ENCODE data around the gene NSUN3. TPM values are rescaled to one million over a fixed set of nuclear protein-coding genes. Genes with fewer than 3 reads are reported as not detected.

NSUN3 gene
- total RNA-seq, 1 experiment from 2014 or later = 10.1 TPM

GRCh38 chr3:94065122-94065521 is 2.3 kb downstream of the NSUN3 start:
- Mint-ChIP-seq H3K4me1 (ENCODE audit: low read depth, unreplicated experiment) (peaks cover 17% of the 10 kb centered on the region), H3K27ac (ENCODE audit: unreplicated experiment) (no peak overlapping the region), H3K27me3 (ENCODE audit: unreplicated experiment) (no peaks in the 10 kb centered on the region), H3K36me3 (ENCODE audit: insufficient read depth, unreplicated experiment) (peaks cover 24% of the 10 kb centered on the region), H3K4me3 (ENCODE audit: low read depth, unreplicated experiment) (no peak overlapping the region), H3K9me3 (ENCODE audit: low read depth, unreplicated experiment) (peaks cover 4% of the 10 kb centered on the region)
- BruUV-seq (replicated peaks) = no TSS peak
- intact Hi-C loops (cut with micrococcal nuclease; ENCODE audit: unreplicated experiment) = loop anchor here (2.0 kb wide), 1 partner anchor 222 kb away; no protein-coding TSS in a partner anchor
- no peak for DNase-seq
- CTCF ChIA-PET = no interaction called here
- TF ChIP-seq CTCF (IDR thresholded peaks at IDR 0.05; ENCODE audit: unreplicated experiment) = no peak

DNA sequence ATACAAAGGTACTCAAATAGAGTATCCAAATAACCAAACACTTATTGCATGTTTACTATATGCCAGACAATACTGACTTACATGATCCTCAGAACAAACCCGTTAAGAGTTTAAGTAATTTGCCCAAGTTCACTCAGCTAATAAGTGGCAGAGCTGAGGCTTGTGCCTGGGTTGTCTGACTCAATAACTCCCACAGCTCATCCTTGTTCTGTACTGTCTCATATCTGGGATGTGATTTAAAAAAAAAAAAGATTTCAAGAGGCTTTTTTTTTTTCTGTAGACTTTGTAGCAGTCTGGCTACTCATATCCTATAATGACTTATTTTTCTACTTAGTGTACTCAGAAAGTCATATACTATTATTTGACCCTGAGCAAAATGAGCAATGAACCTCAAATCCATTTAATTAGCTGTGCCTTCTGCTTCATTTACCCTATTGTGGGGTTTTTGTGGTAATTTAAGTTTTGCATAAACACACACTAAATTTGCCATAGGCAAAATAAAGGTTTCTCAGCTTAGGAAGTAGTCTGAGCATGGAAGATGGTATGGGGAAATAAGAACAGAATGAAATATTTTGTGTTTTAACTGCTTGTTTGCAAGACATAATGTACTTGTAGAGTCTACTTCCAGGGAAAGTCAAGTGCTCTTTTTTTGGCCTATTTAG is 3.1 kb downstream of the NSUN3 start:
- H3K9me3 Mint-ChIP-seq (ENCODE audit: low read depth, unreplicated experiment) = peaks cover 4% of the 10 kb centered on the region
- intact Hi-C loops (cut with micrococcal nuclease; ENCODE audit: unreplicated experiment) = loop anchor here (2.0 kb wide), 1 partner anchor 223 kb away; no protein-coding TSS in a partner anchor
- peaks cover 24% of the 10 kb centered on the region for H3K36me3 Mint-ChIP-seq (ENCODE audit: insufficient read depth, unreplicated experiment)
- TF ChIP-seq CTCF (IDR thresholded peaks at IDR 0.05; ENCODE audit: unreplicated experiment) = no peak
- BruUV-seq (replicated peaks) = no TSS peak
- no peaks in the 10 kb centered on the region for H3K27me3 Mint-ChIP-seq (ENCODE audit: unreplicated experiment)
- no peak overlapping the region for H3K4me3 Mint-ChIP-seq (ENCODE audit: low read depth, unreplicated experiment)
- CTCF ChIA-PET = no interaction called here
- H3K27ac Mint-ChIP-seq (ENCODE audit: unreplicated experiment) = no peak overlapping the region
- H3K4me1 Mint-ChIP-seq (ENCODE audit: low read depth, unreplicated experiment) = peaks cover 17% of the 10 kb centered on the region
- no peak for DNase-seq

DNA sequence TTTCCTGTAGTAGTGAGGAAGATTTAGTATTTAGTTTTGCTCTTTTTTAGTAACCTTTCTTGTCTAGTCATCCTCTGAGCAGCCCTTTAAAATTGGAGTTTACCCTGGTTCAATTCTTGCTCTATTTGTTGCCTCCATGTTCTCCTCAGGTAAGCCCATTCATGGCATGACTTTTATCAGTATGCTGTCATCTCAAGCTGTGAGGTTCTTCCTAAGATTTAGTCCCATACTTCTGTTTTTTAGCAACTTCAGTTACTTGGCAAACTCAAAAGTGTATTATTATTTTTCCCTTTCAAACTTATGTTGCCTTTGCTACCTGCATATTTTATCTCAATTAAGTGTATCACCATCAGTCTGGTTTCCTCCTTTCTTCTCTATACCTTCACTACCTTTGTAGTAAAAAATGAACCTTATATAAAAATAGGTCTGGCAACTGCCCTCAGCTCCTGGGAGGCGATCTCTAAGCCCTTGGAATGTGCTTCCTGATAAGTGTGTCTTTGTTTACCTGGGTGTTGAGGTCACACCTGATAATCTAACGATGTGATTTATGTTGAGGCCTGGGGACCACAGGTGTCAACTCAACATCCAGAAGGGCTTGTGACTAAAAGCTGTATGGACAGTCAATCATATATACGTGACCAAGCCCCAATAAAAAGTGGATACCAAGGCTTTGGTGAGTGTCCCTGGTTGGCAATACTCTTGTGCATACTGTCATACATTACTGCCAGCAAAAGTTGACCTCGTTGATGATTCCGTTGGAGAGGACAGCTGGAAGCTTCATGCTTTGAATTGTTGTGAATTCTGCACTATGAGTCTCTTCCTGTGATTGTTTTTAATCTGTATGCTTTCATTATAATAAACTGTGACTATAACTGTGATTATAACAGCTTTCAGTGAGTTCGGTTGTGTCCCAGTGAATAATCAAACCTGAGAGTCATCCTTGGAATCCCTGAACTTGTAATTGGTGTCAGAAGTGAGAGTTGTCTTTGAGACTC is 3.9 kb downstream of the NSUN3 start:
- intact Hi-C loops (cut with micrococcal nuclease; ENCODE audit: unreplicated experiment) = no loop called here

More for the DNA sequence above, 3.9 kb downstream of the NSUN3 start:
- Mint-ChIP-seq H3K27me3 (ENCODE audit: unreplicated experiment) (no peaks in the 10 kb centered on the region), H3K27ac (ENCODE audit: unreplicated experiment) (no peak overlapping the region), H3K4me1 (ENCODE audit: low read depth, unreplicated experiment) (peaks cover 17% of the 10 kb centered on the region), H3K4me3 (ENCODE audit: low read depth, unreplicated experiment) (no peak overlapping the region), H3K36me3 (ENCODE audit: insufficient read depth, unreplicated experiment) (peaks cover 24% of the 10 kb centered on the region), H3K9me3 (ENCODE audit: low read depth, unreplicated experiment) (peaks cover 4% of the 10 kb centered on the region)
- TF ChIP-seq CTCF (IDR thresholded peaks at IDR 0.05; ENCODE audit: unreplicated experiment) = no peak
- BruUV-seq (replicated peaks) = no TSS peak
- CTCF ChIA-PET = no interaction called here
- DNase-seq = no peak
